ENCODE data around the gene SF3A2.
"Not testable (repeated sequence)": the region's sequence is repeated elsewhere in the genome, so short reads cannot be mapped to it uniquely, and the experiment has no call there.

SF3A2 gene

GRCh38 chr19:2274931-2275535, 38.4 kb downstream of the SF3A2 start:
- no peak overlapping the region for H3K4me3 ChIP-seq (ENCODE audit: low read length)
- peaks cover 19% of the 10 kb centered on the region for H3K36me3 ChIP-seq (ENCODE audit: insufficient read depth, low read length)
- peaks cover 16% of the 10 kb centered on the region; the same call in 1 of the 2 replicates for H3K4me1 ChIP-seq (ENCODE audit: insufficient read depth, low read length)
- no peak overlapping the region; the same call in 1 of the 2 replicates for H3K27ac ChIP-seq (ENCODE audit: low read depth, low read length)
- 71% methylated on average over 16 of the region's 16 CpGs for WGBS
- H3K9ac ChIP-seq (ENCODE audit: low read depth, low read length), result no peak overlapping the region
- H3K9me3 ChIP-seq (ENCODE audit: insufficient read depth, low read depth, low read length), result no peaks in the 10 kb centered on the region
- H3K27me3 ChIP-seq (ENCODE audit: insufficient read depth, low read length), result no peaks in the 10 kb centered on the region

- WGBS, result 93% methylated on average over 74 of the region's 74 CpGs
- Histone ChIP-seq H3K27me3 (ENCODE audit: insufficient read depth, low read length) (no peaks in the 10 kb centered on the region), H3K9me3 (ENCODE audit: insufficient read depth, low read depth, low read length) (no peaks in the 10 kb centered on the region), H3K9ac (ENCODE audit: low read depth, low read length) (no peak overlapping the region), H3K4me3 (ENCODE audit: low read length) (no peak overlapping the region), H3K27ac (ENCODE audit: low read depth, low read length) (no peak overlapping the region; the same call in 1 of the 2 replicates), H3K36me3 (ENCODE audit: insufficient read depth, low read length) (peaks cover 19% of the 10 kb centered on the region), H3K4me1 (ENCODE audit: insufficient read depth, low read length) (peaks cover 16% of the 10 kb centered on the region; the same call in 1 of the 2 replicates)
Measured at GRCh38 chr19:2275588-2276428, 39.2 kb downstream of the SF3A2 start.

- H3K4me1 ChIP-seq (ENCODE audit: insufficient read depth, low read length), result peaks cover 14% of the 10 kb centered on the region; the same call in 1 of the 2 replicates
- H3K9me3 ChIP-seq (ENCODE audit: insufficient read depth, low read depth, low read length), result no peaks in the 10 kb centered on the region
- H3K4me3 ChIP-seq (ENCODE audit: low read length), result no peak overlapping the region
- no peak overlapping the region for H3K9ac ChIP-seq (ENCODE audit: low read depth, low read length)
- 94% methylated on average over 28 of the region's 28 CpGs for WGBS
- peaks cover under 1% of the 10 kb centered on the region; the same call in 1 of the 2 replicates for H3K27me3 ChIP-seq (ENCODE audit: insufficient read depth, low read length)
- peaks cover 16% of the 10 kb centered on the region for H3K36me3 ChIP-seq (ENCODE audit: insufficient read depth, low read length)
- H3K27ac ChIP-seq (ENCODE audit: low read depth, low read length), result no peak overlapping the region
Measured at GRCh38 chr19:2276429-2276986, 39.9 kb downstream of the SF3A2 start.

GRCh38 chr19:2277138-2277537, 40.5 kb downstream of the SF3A2 start:
- Histone ChIP-seq H3K27me3 (ENCODE audit: insufficient read depth, low read length) (peaks cover 6% of the 10 kb centered on the region), H3K9me3 (ENCODE audit: insufficient read depth, low read depth, low read length) (no peaks in the 10 kb centered on the region), H3K9ac (ENCODE audit: low read depth, low read length) (no peak overlapping the region), H3K4me1 (ENCODE audit: insufficient read depth, low read length) (0 out of 2 replicates have a peak, but pooled peaks cover 10% of the 10 kb centered on the region), H3K27ac (ENCODE audit: low read depth, low read length) (no peak overlapping the region), H3K4me3 (ENCODE audit: low read length) (no peak overlapping the region), H3K36me3 (ENCODE audit: insufficient read depth, low read length) (peaks cover 11% of the 10 kb centered on the region)
- WGBS, result 85% methylated on average over 9 of the region's 9 CpGs

GRCh38 chr19:2278459-2279158, 42.0 kb downstream of the SF3A2 start:
- Histone ChIP-seq H3K4me1 (ENCODE audit: insufficient read depth, low read length) (no peaks in the 10 kb centered on the region), H3K9ac (ENCODE audit: low read depth, low read length) (no peak overlapping the region), H3K9me3 (ENCODE audit: insufficient read depth, low read depth, low read length) (no peaks in the 10 kb centered on the region), H3K27ac (ENCODE audit: low read depth, low read length) (no peak overlapping the region), H3K27me3 (ENCODE audit: insufficient read depth, low read length) (peaks cover 19% of the 10 kb centered on the region), H3K4me3 (ENCODE audit: low read length) (no peak overlapping the region), H3K36me3 (ENCODE audit: insufficient read depth, low read length) (no peaks in the 10 kb centered on the region)
- WGBS, result 93% methylated on average over 33 of the region's 33 CpGs

DNA sequence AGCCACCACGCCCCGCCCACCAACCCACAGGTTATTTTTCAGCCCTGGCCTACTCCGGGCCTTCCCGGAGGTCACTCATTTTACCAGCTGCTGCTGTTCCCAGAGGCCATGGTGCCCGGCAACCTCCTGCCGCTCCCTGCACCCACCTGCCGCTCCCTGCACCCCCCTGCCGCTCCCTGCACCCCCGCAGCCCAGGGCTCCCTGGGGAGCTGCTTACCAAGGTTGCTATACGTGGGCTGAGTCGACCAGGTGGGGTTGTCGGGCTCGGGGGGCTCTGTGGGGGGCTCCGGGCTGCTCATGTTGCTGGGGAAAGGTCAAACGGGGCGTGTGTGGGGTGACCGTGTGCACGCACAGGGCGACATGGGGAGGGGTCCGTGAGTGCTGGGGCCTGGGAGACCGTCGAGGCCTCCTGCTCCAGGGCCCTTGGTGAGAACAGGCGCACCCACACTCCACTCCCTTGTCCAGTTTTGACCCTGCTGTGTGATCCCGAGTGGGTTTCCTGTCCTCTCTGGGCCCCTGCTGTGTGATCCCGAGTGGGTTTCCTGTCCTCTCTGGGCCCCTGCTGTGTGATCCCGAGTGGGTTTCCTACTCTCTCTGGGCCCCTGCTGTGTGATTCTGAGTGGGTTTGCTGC, 44.1 kb downstream of the SF3A2 start:
- no peak overlapping the region for H3K4me3 ChIP-seq (ENCODE audit: low read length)
- 83% methylated on average over 26 of the region's 26 CpGs for WGBS

DNA sequence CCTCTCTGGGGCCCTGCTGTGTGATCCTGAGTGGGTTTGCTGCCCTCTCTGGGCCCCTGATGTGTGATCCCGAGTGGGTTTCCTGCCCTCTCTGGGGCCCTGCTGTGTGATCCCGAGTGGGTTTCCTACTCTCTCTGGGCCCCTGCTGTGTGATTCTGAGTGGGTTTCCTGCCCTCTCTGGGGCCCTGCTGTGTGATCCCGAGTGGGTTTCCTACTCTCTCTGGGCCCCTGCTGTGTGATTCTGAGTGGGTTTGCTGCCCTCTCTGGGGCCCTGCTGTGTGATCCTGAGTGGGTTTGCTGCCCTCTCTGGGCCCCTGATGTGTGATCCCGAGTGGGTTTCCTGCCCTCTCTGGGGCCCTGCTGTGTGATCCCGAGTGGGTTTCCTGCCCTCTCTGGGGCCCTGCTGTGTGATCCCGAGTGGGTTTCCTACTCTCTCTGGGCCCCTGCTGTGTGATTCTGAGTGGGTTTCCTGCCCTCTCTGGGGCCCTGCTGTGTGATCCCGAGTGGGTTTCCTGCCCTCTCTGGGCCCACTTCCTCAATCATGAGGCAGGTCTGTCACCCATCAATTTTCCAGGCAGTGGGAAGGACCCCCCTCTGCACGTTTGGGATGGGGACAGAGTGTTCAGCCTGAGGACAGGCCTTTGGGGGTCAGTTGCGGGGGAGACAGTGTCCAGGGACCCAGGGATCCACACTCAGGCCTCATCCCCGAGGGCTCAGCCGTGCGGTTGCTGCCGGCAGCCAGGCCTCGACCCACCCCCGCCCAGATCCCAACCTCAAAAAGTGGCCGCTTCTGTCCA, 44.8 kb downstream of the SF3A2 start:
- H3K9ac ChIP-seq (ENCODE audit: low read depth, low read length); H3K27ac ChIP-seq (ENCODE audit: low read depth, low read length); H3K36me3 ChIP-seq (ENCODE audit: insufficient read depth, low read length); H3K9me3 ChIP-seq (ENCODE audit: insufficient read depth, low read depth, low read length); H3K4me1 ChIP-seq (ENCODE audit: insufficient read depth, low read length): not testable (repeated sequence)
- 40% methylated on average over 15 of the region's 16 CpGs for WGBS
- peaks cover 24% of the 10 kb centered on the region for H3K27me3 ChIP-seq (ENCODE audit: insufficient read depth, low read length)
- H3K4me3 ChIP-seq (ENCODE audit: low read length), result peak overlapping the region; percentile 52

More for the DNA sequence above, 44.1 kb downstream of the SF3A2 start:
- H3K4me1 ChIP-seq (ENCODE audit: insufficient read depth, low read length), result no peaks in the 10 kb centered on the region
- peaks cover 19% of the 10 kb centered on the region for H3K27me3 ChIP-seq (ENCODE audit: insufficient read depth, low read length)
- H3K9ac ChIP-seq (ENCODE audit: low read depth, low read length), result no peak overlapping the region
- H3K27ac ChIP-seq (ENCODE audit: low read depth, low read length), result no peak overlapping the region
- H3K36me3 ChIP-seq (ENCODE audit: insufficient read depth, low read length), result no peaks in the 10 kb centered on the region
- no peaks in the 10 kb centered on the region for H3K9me3 ChIP-seq (ENCODE audit: insufficient read depth, low read depth, low read length)

- peaks cover 30% of the 10 kb centered on the region for H3K27me3 ChIP-seq (ENCODE audit: insufficient read depth, low read length)
- WGBS, result 4% methylated on average over 38 of the region's 41 CpGs
- peak within 1 kb of the TSS; percentile 52 for H3K4me3 ChIP-seq (ENCODE audit: low read length)
- H3K27ac ChIP-seq (ENCODE audit: low read depth, low read length), result no peak within 1 kb of the TSS
- H3K9ac ChIP-seq (ENCODE audit: low read depth, low read length), result no peak within 1 kb of the TSS
- H3K4me1 ChIP-seq (ENCODE audit: insufficient read depth, low read length), result no peaks in the 10 kb centered on the region
- H3K36me3 ChIP-seq (ENCODE audit: insufficient read depth, low read length), result no peaks in the 10 kb centered on the region
- no peaks in the 10 kb centered on the region for H3K9me3 ChIP-seq (ENCODE audit: insufficient read depth, low read depth, low read length)
Measured at GRCh38 chr19:2282062-2282861, 45.6 kb downstream of the SF3A2 start, which contains the start of gene PEAK3. Gene PEAK3 (minus strand): TSS chr19:2282175. CDS start chr19:2280931, 1,244 bp downstream.

GRCh38 chr19:2282862-2283237, 46.2 kb downstream of the SF3A2 start:
- H3K36me3 ChIP-seq (ENCODE audit: insufficient read depth, low read length), result no peaks in the 10 kb centered on the region
- H3K27ac ChIP-seq (ENCODE audit: low read depth, low read length), result no peak overlapping the region
- WGBS, result 69% methylated on average over 11 of the region's 11 CpGs
- H3K4me1 ChIP-seq (ENCODE audit: insufficient read depth, low read length), result no peaks in the 10 kb centered on the region
- H3K27me3 ChIP-seq (ENCODE audit: insufficient read depth, low read length), result peaks cover 36% of the 10 kb centered on the region
- no peaks in the 10 kb centered on the region for H3K9me3 ChIP-seq (ENCODE audit: insufficient read depth, low read depth, low read length)
- 0 out of 2 replicates have a peak overlapping the region, but pooled peaks have one; percentile 52 for H3K4me3 ChIP-seq (ENCODE audit: low read length)
- H3K9ac ChIP-seq (ENCODE audit: low read depth, low read length), result no peak overlapping the region
